HepG2 (cell line): Measurements from ENCODE around the gene CROCC. TPM values are rescaled to one million over a fixed set of nuclear protein-coding genes. Genes with fewer than 3 reads are reported as not detected.

Experiments used
- DMTF1 ChIP-seq: sonication (generic); formaldehyde crosslinking; IDR thresholded peaks from 2 replicates; pipeline ENCODE4 v1.4.0; 2020; ENCODE audit warnings: mild to moderate bottlenecking, missing genetic modification reagents
- ERF ChIP-seq: IDR thresholded peaks from 2 replicates; pipeline ENCODE4 v1.6.1; 2018; ENCODE audit warnings: missing biosample characterization, missing genetic modification reagents
- HDAC2 ChIP-seq: sonication (generic); formaldehyde crosslinking; IDR thresholded peaks from 2 replicates; pipeline ENCODE4 v1.4.0; 2020; ENCODE audit warnings: missing genetic modification reagents
- HOXA9 ChIP-seq: sonication (generic); formaldehyde crosslinking; IDR thresholded peaks from 2 replicates; pipeline ENCODE4 v1.8.1; 2022; ENCODE audit warnings: missing genetic modification reagents, mild to moderate bottlenecking, moderate library complexity, borderline replicate concordance
- JUN ChIP-seq: sonication (generic); formaldehyde crosslinking; IDR thresholded peaks from 2 replicates; pipeline ENCODE4 v1.4.0; 2020; ENCODE audit warnings: mild to moderate bottlenecking, missing genetic modification reagents
- KAT7 ChIP-seq: IDR thresholded peaks from 2 replicates; pipeline ENCODE4 v1.6.1; 2018; ENCODE audit warnings: borderline replicate concordance, missing compliant biosample characterization
- KLF13 ChIP-seq: sonication (generic); formaldehyde crosslinking; IDR thresholded peaks from 2 replicates; pipeline ENCODE4 v1.4.0; 2020; ENCODE audit warnings: mild to moderate bottlenecking, missing genetic modification reagents
- MAFF ChIP-seq: IDR thresholded peaks from 2 replicates; pipeline ENCODE4 v1.6.1; 2011; ENCODE audit warnings: low read depth, low read length, improper control_type of control experiment
- MED1 ChIP-seq: sonication (generic); formaldehyde crosslinking; IDR thresholded peaks from 2 replicates; pipeline ENCODE4 v1.4.0; 2020; ENCODE audit warnings: missing genetic modification reagents
- PHF20 ChIP-seq: sonication (generic); formaldehyde crosslinking; IDR thresholded peaks from 2 replicates; pipeline ENCODE4 v1.5.0; 2020; ENCODE audit warnings: mild to moderate bottlenecking, missing genetic modification reagents
- POLR2G ChIP-seq: fragments of 200-400 bp; formaldehyde crosslinking; IDR thresholded peaks from 2 replicates; pipeline ENCODE4 v1.6.1; 2018; ENCODE audit warnings: mild to moderate bottlenecking, low read depth, low read length, moderate library complexity
- RBFOX2 ChIP-seq: fragments of 200-400 bp; formaldehyde crosslinking; IDR thresholded peaks from 2 replicates; pipeline ENCODE4 v1.6.1; 2017; ENCODE audit warnings: low read depth, mild to moderate bottlenecking, low read length
- TAF1 ChIP-seq: sonication (generic); formaldehyde crosslinking; IDR thresholded peaks from 2 replicates; pipeline ENCODE4 v1.4.0; 2020; ENCODE audit warnings: missing genetic modification reagents
- TFAP4 ChIP-seq: sonication (generic); IDR thresholded peaks from 2 replicates; pipeline ENCODE4 v1.6.1; 2016; ENCODE audit warnings: low read depth, borderline replicate concordance
- TFE3 ChIP-seq: IDR thresholded peaks from 2 replicates; pipeline ENCODE4 v1.6.1; 2016
- WIZ ChIP-seq: sonication (generic); formaldehyde crosslinking; IDR thresholded peaks from 2 replicates; pipeline ENCODE4 v1.5.1; 2020; ENCODE audit warnings: mild to moderate bottlenecking, missing genetic modification reagents
- YEATS2 ChIP-seq: sonication (generic); formaldehyde crosslinking; IDR thresholded peaks from 2 replicates; pipeline ENCODE4 v1.4.0; 2020; ENCODE audit warnings: missing genetic modification reagents, borderline replicate concordance
- ZFP36L2 ChIP-seq: sonication (generic); formaldehyde crosslinking; IDR thresholded peaks from 2 replicates; pipeline ENCODE4 v1.4.0; 2020; ENCODE audit warnings: missing genetic modification reagents
- ZKSCAN5 ChIP-seq: sonication (generic); formaldehyde crosslinking; IDR thresholded peaks from 2 replicates; pipeline ENCODE4 v1.5.1; 2020; ENCODE audit warnings: mild to moderate bottlenecking, missing genetic modification reagents
- ZNF17 ChIP-seq: sonication (generic); formaldehyde crosslinking; IDR thresholded peaks from 2 replicates; pipeline ENCODE4 v1.5.0; 2020; ENCODE audit warnings: mild to moderate bottlenecking, missing genetic modification reagents
- ZNF431 ChIP-seq: sonication (generic); formaldehyde crosslinking; IDR thresholded peaks from 2 replicates; pipeline ENCODE4 v1.9.0; 2022; ENCODE audit warnings: missing genetic modification reagents, low read depth, mild to moderate bottlenecking, borderline replicate concordance
- ZNF639 ChIP-seq: conservative IDR thresholded peaks from 2 replicates; pipeline ENCODE4 v1.6.1; 2018; ENCODE audit warnings: missing genetic modification reagents
- ZNF672 ChIP-seq: sonication (generic); formaldehyde crosslinking; IDR thresholded peaks from 2 replicates; pipeline ENCODE4 v1.8.1; 2022; ENCODE audit warnings: missing genetic modification reagents
- ZSCAN21 ChIP-seq: sonication (generic); formaldehyde crosslinking; IDR thresholded peaks from 2 replicates; pipeline ENCODE4 v1.8.0; 2022; ENCODE audit warnings: mild to moderate bottlenecking, missing genetic modification reagents, moderate library complexity, borderline replicate concordance
- ZSCAN9 ChIP-seq: IDR thresholded peaks from 2 replicates; pipeline ENCODE4 v1.6.1; 2016; ENCODE audit warnings: borderline replicate concordance
- polyA plus RNA-seq, 8 experiments: library from polyadenylated mRNA; depleted of rRNA in 3 of 8; stranded (reverse) in 7 of 8; unstranded in 1 of 8; fragments of >200 nt; fragmentation: Illumina TruSeq in 4 of 8; extraction: Trizol in 4 of 8; gene quantifications; 2 replicates each; pipeline versions ENCODE4 v1.2.1 to v1.2.3, GENCODE V29; 2011 to 2016; ENCODE audit warnings: low read depth in 4 of 8, missing spikeins in 1 of 8, mixed read lengths in 1 of 8; ENCODE audit not compliant: insufficient read depth in 1 of 8
- total RNA-seq, 5 experiments: library from RNA; depleted of rRNA; stranded (reverse); fragments of >200 nt; fragmentation: Illumina TruSeq; extraction: Trizol; gene quantifications; 2 replicates each; pipeline ENCODE4 v1.2.3, GENCODE V29; 2016; ENCODE audit warnings: low read depth in 1 of 5

CROCC gene
- total and polyA plus RNA-seq, 2 of the 13 experiments (the other 11 are each of a cell fraction or from before 2014, with no cell fraction given) = 7.8 to 15.5 TPM

GRCh38 chr1:16905110-16905867, 16.4 kb upstream of the CROCC start (continued):
- TF ChIP-seq MAFF = no peak
- 0 out of 2 replicates have a peak, but pooled peaks have one; percentile 47 for TF ChIP-seq ZNF431 (CRISPR knock-in tag)
- no peak for TF ChIP-seq TAF1 (CRISPR knock-in tag)
- TF ChIP-seq WIZ = no peak
- peak; percentile 58; the same call in 1 of the 2 replicates for TF ChIP-seq ZSCAN9 (CRISPR knock-in tag)
- no peak for TF ChIP-seq ZKSCAN5 (CRISPR knock-in tag)
- peak; percentile 18; the same call in 1 of the 2 replicates for TF ChIP-seq TFAP4
- no peak for TF ChIP-seq ZSCAN21 (CRISPR knock-in tag)
- TF ChIP-seq ZNF639 = peak; percentile 63; the same call in 1 of the 2 replicates
- 0 out of 2 replicates have a peak, but pooled peaks have one; percentile 43 for TF ChIP-seq HOXA9
- TF ChIP-seq POLR2G = peak; percentile 99
- no peak for TF ChIP-seq KAT7 (CRISPR knock-in tag)
- TF ChIP-seq ERF = peak; percentile 81
- 0 out of 2 replicates have a peak, but pooled peaks have one; percentile 20 for TF ChIP-seq JUN (CRISPR knock-in tag)
- TF ChIP-seq ZNF672 (CRISPR knock-in tag) = no peak
- TF ChIP-seq YEATS2 = 0 out of 2 replicates have a peak, but pooled peaks have one; percentile 8
- TF ChIP-seq HDAC2 (CRISPR knock-in tag) = 0 out of 2 replicates have a peak, but pooled peaks have one; percentile 29
- TF ChIP-seq DMTF1 (CRISPR knock-in tag) = no peak
- 0 out of 2 replicates have a peak, but pooled peaks have one; percentile 35 for TF ChIP-seq ZFP36L2 (CRISPR knock-in tag)
- no peak for TF ChIP-seq PHF20 (CRISPR knock-in tag)
- TF ChIP-seq ZNF17 = no peak
- TF ChIP-seq TFE3 (CRISPR knock-in tag) = peak; percentile 75
- TF ChIP-seq RBFOX2 = peak; percentile 91
- TF ChIP-seq MED1 (CRISPR knock-in tag) = peak; percentile 98
- TF ChIP-seq KLF13 = no peak
